GM04503 (cell line): ENCODE measurements around the gene SPAG7.
"Not testable (repeated sequence)": the region's sequence is repeated elsewhere in the genome, so short reads cannot be mapped to it uniquely, and the experiment has no call there.

Experiments used
- DNase-seq: peaks from one replicate; pipeline ENCODE4 v3.0.0-alpha.2; 2012; ENCODE audit warnings: low read depth

Gene SPAG7

GRCh38 chr17:4938069-4938491, 29.5 kb downstream of the SPAG7 start:
- DNase-seq, result no peak

GRCh38 chr17:4937553-4937952, 30.1 kb downstream of the SPAG7 start:
- DNase-seq, result no peak

GRCh38 chr17:4936436-4936835, 31.2 kb downstream of the SPAG7 start:
- DNase-seq, result no peak

- no peak for DNase-seq
Observed at GRCh38 chr17:4935650-4936049, 32.0 kb downstream of the SPAG7 start.

GRCh38 chr17:4934173-4934979, 33.2 kb downstream of the SPAG7 start:
- DNase-seq, result no peak

- DNase-seq, result no peak
Observed at GRCh38 chr17:4933646-4934045, 34.0 kb downstream of the SPAG7 start.

GRCh38 chr17:4932756-4933155, 34.9 kb downstream of the SPAG7 start:
- DNase-seq, result no peak

GRCh38 chr17:4931963-4932362, 35.7 kb downstream of the SPAG7 start, which contains the start of gene GP1BA:
Gene GP1BA, plus strand, starts transcription at chr17:4932277. Its CDS starts 328 bp downstream, at chr17:4932605.
- no peak for DNase-seq

- no peak for DNase-seq
Observed at GRCh38 chr17:4928881-4929280, 38.7 kb downstream of the SPAG7 start.

- not testable (repeated sequence) for DNase-seq
Observed at GRCh38 chr17:4926577-4927335, 40.9 kb downstream of the SPAG7 start.

- DNase-seq, result no peak
Observed at GRCh38 chr17:4921320-4921719, 46.3 kb downstream of the SPAG7 start.

- no peak for DNase-seq
Observed at GRCh38 chr17:4920351-4921048, 47.1 kb downstream of the SPAG7 start.

- no peak for DNase-seq
Observed at GRCh38 chr17:4919511-4920047, 48.0 kb downstream of the SPAG7 start.

- not testable (repeated sequence) for DNase-seq
Observed at GRCh38 chr17:4914551-4914950, 53.1 kb downstream of the SPAG7 start.

- no peak for DNase-seq
Observed at GRCh38 chr17:4913994-4914393, 53.6 kb downstream of the SPAG7 start.
